GM19324 (cell line): ENCODE data around the gene TPCN2.
"Not testable (repeated sequence)": the region's sequence is repeated elsewhere in the genome, so short reads cannot be mapped to it uniquely, and the experiment has no call there.

ENCODE experiments used
- ATAC-seq: cut with Tn5 transposase; IDR thresholded peaks from one replicate; pipeline ENCODE4 v1.9.1; 2021; ENCODE audit warnings: mild to moderate bottlenecking, moderate library complexity; ENCODE audit not compliant: unreplicated experiment, low FRiP score

TPCN2 gene

GRCh38 chr11:69073469-69073868 lies 24.7 kb downstream of the TPCN2 start:
- no peak for ATAC-seq

GRCh38 chr11:69074375-69075140 lies 25.8 kb downstream of the TPCN2 start:
- ATAC-seq: no peak

- no peak for ATAC-seq
Observed at GRCh38 chr11:69075421-69076128, 26.8 kb downstream of the TPCN2 start.

- no peak for ATAC-seq
Observed at GRCh38 chr11:69076129-69076791, 27.5 kb downstream of the TPCN2 start.

GRCh38 chr11:69076977-69077376 lies 28.2 kb downstream of the TPCN2 start:
- not testable (repeated sequence) for ATAC-seq

GRCh38 chr11:69078508-69078907 lies 29.8 kb downstream of the TPCN2 start:
- no peak for ATAC-seq

- no peak for ATAC-seq
Observed at GRCh38 chr11:69078930-69079605, 30.3 kb downstream of the TPCN2 start.

- no peak for ATAC-seq
Observed at GRCh38 chr11:69079661-69080256, 31.0 kb downstream of the TPCN2 start.

- no peak for ATAC-seq
Observed at GRCh38 chr11:69080257-69080995, 31.7 kb downstream of the TPCN2 start.

GRCh38 chr11:69081180-69081579 lies 32.4 kb downstream of the TPCN2 start:
- ATAC-seq: no peak

GRCh38 chr11:69083531-69084247 lies 35.0 kb downstream of the TPCN2 start:
- no peak for ATAC-seq

GRCh38 chr11:69084371-69084770 lies 35.6 kb downstream of the TPCN2 start:
- no peak for ATAC-seq

- ATAC-seq: no peak
Observed at GRCh38 chr11:69085490-69086095, 36.9 kb downstream of the TPCN2 start.

- ATAC-seq: no peak
Observed at GRCh38 chr11:69086152-69087132, 37.7 kb downstream of the TPCN2 start.

GRCh38 chr11:69087133-69087524 lies 38.4 kb downstream of the TPCN2 start:
- no peak for ATAC-seq

- ATAC-seq: no peak
Observed at GRCh38 chr11:69087811-69088210, 39.1 kb downstream of the TPCN2 start.

- ATAC-seq: no peak
Observed at GRCh38 chr11:69088676-69089146, 40.0 kb downstream of the TPCN2 start.
